Heart right ventricle (tissue), 16 donors: ENCODE results near the gene NRF1. TPM values are rescaled to one million over a fixed set of nuclear protein-coding genes. Genes with fewer than 3 reads are reported as not detected.
A peak's percentile ranks its signal among the peaks of the same experiment; 100 is the strongest.

Source experiments
- ATAC-seq, 8 donors: fragments of 200-7000 bp; cut with Tn5 transposase; one replicate each; pipeline ENCODE4 v1.9.1; 2020; ENCODE audit warnings: mild to moderate bottlenecking in 8 of 8, moderate library complexity in 8 of 8, moderate number of reproducible peaks in 1 of 8
- DNase-seq, 2 donors: peaks; one replicate each; pipeline ENCODE4 v3.0.0-alpha.2; 2020
- H3K27ac ChIP-seq, 10 donors: fragments of 200-600 bp; sonication (generic) in 2 of 10; one replicate each; pipeline versions ENCODE4 v1.5.0 to v1.8.0; 2020 to 2022; ENCODE audit warnings: mild to moderate bottlenecking in 3 of 10
- H3K27me3 ChIP-seq, 7 donors: fragments of 200-600 bp; one replicate each; pipeline ENCODE4 v1.8.0; 2021 to 2022; ENCODE audit warnings: mild to moderate bottlenecking in 2 of 7
- H3K36me3 ChIP-seq, 9 donors: fragments of 200-600 bp; sonication (generic) in 1 of 9; one replicate each; pipeline versions ENCODE4 v1.5.0 to v1.8.0; 2020 to 2022; ENCODE audit warnings: mild to moderate bottlenecking in 2 of 9
- H3K4me1 ChIP-seq, 9 donors: fragments of 200-600 bp; sonication (generic) in 1 of 9; one replicate each; pipeline versions ENCODE4 v1.5.0 to v1.8.0; 2020 to 2022; ENCODE audit warnings: mild to moderate bottlenecking in 4 of 9
- H3K4me3 ChIP-seq, 10 donors: fragments of 200-600 bp; sonication (generic) in 2 of 10; one replicate each; pipeline versions ENCODE4 v1.5.0 to v1.8.0; 2020 to 2022; ENCODE audit warnings: mild to moderate bottlenecking in 7 of 10, moderate library complexity in 2 of 10
- H3K9me3 ChIP-seq, 11 donors: fragments of 200-600 bp in 10 of 11; sonication (generic) in 2 of 11; one replicate each; pipeline versions ENCODE4 v1.5.0 to v1.8.0; 2013 to 2022; ENCODE audit warnings: mild to moderate bottlenecking in 2 of 11, control low read depth in 1 of 11, moderate library complexity in 1 of 11
- CTCF ChIP-seq, 9 donors: fragments of 200-600 bp; sonication (generic) in 2 of 9; IDR thresholded peaks; one replicate each; pipeline versions ENCODE4 v1.5.0 to v1.8.0; 2021 to 2022; ENCODE audit warnings: antibody characterized with exemption in 9 of 9, mild to moderate bottlenecking in 5 of 9, moderate library complexity in 1 of 9
- WGBS, 2 donors: extraction: QIAGEN DNeasy Blood & Tissue Kit; methylation state at CpG; one replicate each; pipeline ENCODE4 v1.1.7; 2013; ENCODE audit warnings: inconsistent platforms in 1 of 2; 5-methylcytosine and 5-hydroxymethylcytosine counted together
- intact Hi-C, 10 donors: fragments of 100-400 bp; cut with DNase I; formaldehyde crosslinking; loops; one replicate each; pipeline versions ENCODE4 v1.11.1 to v1.14.2; 2022
- polyA plus RNA-seq, 2 donors: library from polyadenylated mRNA; stranded (reverse); fragments of 200-250 nt; gene quantifications; one replicate each; pipeline ENCODE4 v1.2.3, GENCODE V29; 2013
- total RNA-seq, 10 donors: library from RNA; stranded (reverse); fragmentation: NEBNext Ultra II Directional in 3 of 10; extraction: Animal tissue kit (Norgen Biotek cat#: 25700) in 3 of 10; gene quantifications; one replicate each; pipeline versions ENCODE4 v1.2.1 to v1.2.4, GENCODE V29; 2021 to 2023
- donor health status: Arrhythmogenic right ventricular cardiomyopathy.
- donor health status: ischemic (EF 13 %, LVEDD 7.1; RV severe dilation, severe dysfunction).
- donor health status: healthy with polysubstance abuse.
- donor health status: DM: no; HTN: yes; CAD: no.
- donor health status: DM: no; HTN: no; CAD: no.
- donor health status: ischemic (EF 25% LVEDD 6.9; RV normal size, moderate dysfunction).
- donor health status: ischemic (EF 25% LVEDD 5.7; RV mildly dilated, moderate dysfunction).
- donor health status: healthy.
- donor health status: DM: yes; HTN: yes; CAD: no.
- donor health status: Ischemic cardiomyopathy.
- donor health status: ischemic (EF 35%, LVEDD 5.7; RV mildly dilated, moderate dysfunction).
- donor health status: nonischemic (EF 11% LVEDD 7.7; RV severe dilation, severe dysfunction).
- donor health status: DM: yes; HTN: yes; CAD: no.
- donor health status: PGD.
- donor health status: ischemic (EF 29% LVEDD 5.4; RV normal size, mild dysfunction).
- donor health status: nonischemic (EF 23%, LVEDD 6.1; RV moderate dilation, normal function).

The NRF1 gene
- total and polyA plus RNA-seq, 12 donors: 4.9 to 16.0 (median 12.5) TPM

DNA sequence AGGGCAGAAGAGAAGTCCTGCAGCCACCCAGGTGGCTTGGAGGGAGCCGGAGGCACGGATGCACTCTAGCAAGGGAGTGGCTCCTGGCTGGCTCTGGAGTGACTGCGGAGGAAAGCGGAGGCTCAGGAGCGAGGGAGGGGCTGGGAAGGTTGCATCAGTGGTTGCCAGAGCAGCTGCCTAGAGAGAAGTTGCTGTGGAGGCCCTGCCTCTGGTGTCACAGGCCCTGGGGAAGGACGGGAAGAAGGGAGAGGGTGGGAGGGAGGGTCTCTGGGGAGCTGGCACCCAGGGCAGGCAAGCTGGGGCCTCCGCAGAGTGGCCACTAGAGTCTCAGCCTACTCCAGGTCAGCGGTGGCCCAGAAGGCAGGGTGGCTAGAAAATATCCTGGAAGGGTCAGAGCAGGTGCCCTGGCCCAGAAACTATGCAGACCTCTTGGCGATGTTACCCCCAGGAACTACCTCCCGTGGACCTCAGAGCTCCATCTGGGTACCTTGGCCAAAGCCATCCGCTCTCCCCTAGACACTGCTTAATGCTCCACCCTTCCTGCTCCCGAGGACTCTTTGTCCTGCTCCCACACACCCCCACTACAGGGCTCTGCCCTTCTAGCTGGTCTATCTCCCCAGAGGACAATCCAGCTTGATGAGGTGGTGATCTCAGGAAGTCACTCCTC lies 164.3 kb downstream of the NRF1 start:
- TF ChIP-seq CTCF (IDR thresholded peaks at IDR 0.05): no peak
- ATAC-seq: no peak
- Histone ChIP-seq H3K4me1 (peaks cover 8 to 28% (median 26%) of the 10 kb centered on the region in 9 donors), H3K36me3 (no peaks in the 10 kb centered on the region), H3K27ac (no peak overlapping the region), H3K4me3 (no peak overlapping the region), H3K27me3 (peaks cover 37 to 89% (median 67%) of the 10 kb centered on the region in 7 donors), H3K9me3 (no peaks in the 10 kb centered on the region)
- intact Hi-C loops: no loop called here
- no peak for DNase-seq
- 66 to 69% methylated on average over 12 of the region's 12 CpGs for WGBS, 2 donors

- no peaks in the 10 kb centered on the region for H3K36me3 ChIP-seq
- no peak overlapping the region for H3K27ac ChIP-seq
- WGBS, 2 donors: 56 to 68% methylated on average over 1 of the region's 1 CpG
- H3K4me1 ChIP-seq: peaks cover 8 to 33% (median 30%) of the 10 kb centered on the region in 9 donors
- TF ChIP-seq CTCF (IDR thresholded peaks at IDR 0.05): no peak
- ATAC-seq: no peak
- no peak for DNase-seq
- peaks cover 42 to 92% (median 72%) of the 10 kb centered on the region in 7 donors for H3K27me3 ChIP-seq
- H3K4me3 ChIP-seq: no peak overlapping the region
- intact Hi-C loops: no loop called here
- no peaks in the 10 kb centered on the region for H3K9me3 ChIP-seq
Measured at GRCh38 chr7:129776362-129776722, 164.8 kb downstream of the NRF1 start.

- no peaks in the 10 kb centered on the region for H3K36me3 ChIP-seq
- TF ChIP-seq CTCF (IDR thresholded peaks at IDR 0.05): no peak
- intact Hi-C loops: no loop called here
- ATAC-seq: no peak
- H3K27ac ChIP-seq: no peak overlapping the region
- WGBS, 2 donors: 37 to 42% methylated on average over 19 of the region's 19 CpGs
- H3K9me3 ChIP-seq: no peaks in the 10 kb centered on the region
- H3K27me3 ChIP-seq: peaks cover 50 to 95% (median 82%) of the 10 kb centered on the region in 7 donors
- no peak for DNase-seq
- no peak overlapping the region for H3K4me3 ChIP-seq
- H3K4me1 ChIP-seq: peaks cover 8 to 43% (median 40%) of the 10 kb centered on the region in 9 donors
Measured at GRCh38 chr7:129777195-129777844, 165.8 kb downstream of the NRF1 start.

GRCh38 chr7:129777993-129778769 lies 166.7 kb downstream of the NRF1 start:
- TF ChIP-seq CTCF (IDR thresholded peaks at IDR 0.05): no peak
- Histone ChIP-seq H3K4me3 (peak overlapping the region in 2 of 10 donors; percentile 46 to 55), H3K4me1 (peaks cover 12 to 50% (median 48%) of the 10 kb centered on the region in 9 donors), H3K27me3 (peaks cover 55 to 96% (median 83%) of the 10 kb centered on the region in 7 donors), H3K27ac (no peak overlapping the region), H3K36me3 (no peaks in the 10 kb centered on the region), H3K9me3 (no peaks in the 10 kb centered on the region)
- intact Hi-C loops: no loop called here
- WGBS, 2 donors: 9 to 13% methylated on average over 44 to 45 of the region's 45 CpGs
- ATAC-seq: no peak
- no peak for DNase-seq
